Smooth muscle cell (in vitro differentiated cells): ENCODE measurements around the gene OR8H2. TPM values are rescaled to one million over a fixed set of nuclear protein-coding genes. Genes with fewer than 3 reads are reported as not detected.
A peak's percentile ranks its signal among the peaks of the same experiment; 100 is the strongest.
"Not testable (repeated sequence)": the region's sequence is repeated elsewhere in the genome, so short reads cannot be mapped to it uniquely, and the experiment has no call there.

Experiments used
- DNase-seq: peaks from one replicate; lab custom pipeline; 2025; ENCODE audit not compliant: unreplicated experiment; lab: John Stamatoyannopoulos, UW
- H2AFZ ChIP-seq: fragments of 200-600 bp; sonication (generic); 2 replicates; pipeline ENCODE4 v1.6.0; 2016; ENCODE audit warnings: antibody characterized with exemption, low read depth, mild to moderate bottlenecking
- H3F3A ChIP-seq: fragments of 200-600 bp; sonication (generic); 2 replicates; pipeline ENCODE4 v1.6.0; 2017; ENCODE audit warnings: antibody characterized with exemption, low read depth
- H3K27ac ChIP-seq: fragments of 200-600 bp; sonication (generic); 2 replicates; pipeline ENCODE4 v1.5.1; 2016; ENCODE audit warnings: low read depth, mild to moderate bottlenecking
- H3K27me3 ChIP-seq: fragments of 200-600 bp; sonication (generic); 2 replicates; pipeline ENCODE4 v1.6.1; 2016; ENCODE audit warnings: low read depth, mild to moderate bottlenecking
- H3K36me3 ChIP-seq: fragments of 200-600 bp; sonication (generic); 2 replicates; pipeline ENCODE4 v1.5.1; 2016; ENCODE audit warnings: low read depth
- H3K4me1 ChIP-seq: fragments of 200-600 bp; sonication (generic); 2 replicates; pipeline ENCODE4 v1.5.1; 2016; ENCODE audit warnings: low read depth
- H3K4me2 ChIP-seq: fragments of 200-600 bp; sonication (generic); 2 replicates; pipeline ENCODE4 v1.6.0; 2016; ENCODE audit warnings: mild to moderate bottlenecking
- H3K4me3 ChIP-seq: fragments of 200-600 bp; sonication (generic); 2 replicates; pipeline ENCODE4 v1.5.1; 2016; ENCODE audit warnings: mild to moderate bottlenecking
- H3K79me2 ChIP-seq: fragments of 200-600 bp; sonication (generic); 2 replicates; pipeline ENCODE4 v1.6.0; 2016; ENCODE audit warnings: low read depth, mild to moderate bottlenecking
- H3K9ac ChIP-seq: fragments of 200-600 bp; sonication (generic); 2 replicates; pipeline ENCODE4 v1.6.0; 2016; ENCODE audit warnings: low read depth
- H3K9me3 ChIP-seq: fragments of 200-600 bp; sonication (generic); replicated peaks from 2 replicates; pipeline ENCODE4 v1.5.1; 2016; ENCODE audit warnings: low read depth
- H4K20me1 ChIP-seq: fragments of 200-600 bp; sonication (generic); 2 replicates; pipeline ENCODE4 v1.6.0; 2016; ENCODE audit warnings: low read depth
- CTCF ChIP-seq: fragments of 200-600 bp; sonication (generic); IDR thresholded peaks from 2 replicates; pipeline ENCODE4 v1.5.1; 2017; ENCODE audit warnings: borderline replicate concordance, mild to moderate bottlenecking, antibody characterized with exemption; ENCODE audit not compliant: insufficient read depth, poor library complexity, severe bottlenecking
- WGBS: methylation state at CpG from one replicate; pipeline ENCODE4 v1.1.7; 2016; ENCODE audit warnings: low lambda C conversion rate; 5-methylcytosine and 5-hydroxymethylcytosine counted together
- polyA plus RNA-seq: library from polyadenylated mRNA; unstranded; fragments of >200 nt; fragmentation: Nextera tagmentation; extraction: Ambion mirVana; gene quantifications from 2 replicates; pipeline ENCODE4 v1.2.1, GENCODE V29; 2016
- total RNA-seq: library from RNA; depleted of rRNA; stranded (reverse); fragments of >200 nt; gene quantifications from 2 replicates; pipeline ENCODE4 v1.2.3, GENCODE V29; 2014

The OR8H2 gene
- total and polyA plus RNA-seq, 2 experiments from 2014 or later: not detected

- Histone ChIP-seq H4K20me1 (no peaks in the 10 kb centered on the region), H3K9ac (no peak overlapping the region), H3K79me2 (no peaks in the 10 kb centered on the region), H3K4me1 (no peaks in the 10 kb centered on the region), H3K27me3 (no peaks in the 10 kb centered on the region), H2AFZ (no peak overlapping the region), H3K27ac (no peak overlapping the region), H3F3A (no peaks in the 10 kb centered on the region), H3K4me3 (no peak overlapping the region), H3K36me3 (no peaks in the 10 kb centered on the region), H3K4me2 (no peak overlapping the region), H3K9me3 (no peaks in the 10 kb centered on the region)
- no peak for TF ChIP-seq CTCF
- 87% methylated on average over 3 of the region's 3 CpGs for WGBS
- no peak for DNase-seq
These were observed 13.8 kb upstream of the OR8H2 start for GRCh38 chr11:56089697-56090096.

GRCh38 chr11:56093008-56093407 lies 10.5 kb upstream of the OR8H2 start, which contains the start of gene OR8I2:
OR8I2 (plus strand) TSS chr11:56093308; CDS start chr11:56093308, 0 bp downstream.
- H3K9ac ChIP-seq: no peak within 1 kb of the TSS
- no peaks in the 10 kb centered on the region for H3K79me2 ChIP-seq
- no peak within 1 kb of the TSS for H2AFZ ChIP-seq
- no peak for TF ChIP-seq CTCF
- no peak within 1 kb of the TSS for H3K4me3 ChIP-seq
- H3K4me2 ChIP-seq: no peak within 1 kb of the TSS
- no peak for DNase-seq
- H3F3A ChIP-seq: no peaks in the 10 kb centered on the region
- WGBS: 60% methylated on average over 3 of the region's 3 CpGs
- H3K4me1 ChIP-seq: no peaks in the 10 kb centered on the region
- no peaks in the 10 kb centered on the region for H3K27me3 ChIP-seq
- H4K20me1 ChIP-seq: no peaks in the 10 kb centered on the region
- H3K36me3 ChIP-seq: no peaks in the 10 kb centered on the region
- no peaks in the 10 kb centered on the region for H3K9me3 ChIP-seq
- no peak within 1 kb of the TSS for H3K27ac ChIP-seq

DNA sequence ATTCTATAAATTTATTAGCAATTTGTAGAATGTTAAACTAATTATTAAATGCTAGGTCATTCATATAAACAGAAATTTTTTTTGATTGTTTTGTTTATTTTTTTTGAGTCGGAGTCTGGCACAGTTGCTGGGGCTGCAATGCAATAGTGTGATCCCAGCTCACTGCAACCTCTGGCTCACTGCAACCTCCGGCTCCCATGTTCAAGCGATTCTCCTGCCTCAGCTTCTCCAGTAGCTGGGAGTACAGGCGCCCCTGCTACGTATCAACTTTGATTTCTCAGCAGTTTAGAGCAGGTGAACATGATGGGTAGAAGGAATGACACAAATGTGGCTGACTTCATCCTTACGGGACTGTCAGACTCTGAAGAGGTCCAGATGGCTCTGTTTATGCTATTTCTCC lies 18.6 kb downstream of the OR8H2 start, which contains the start of gene OR8H3:
OR8H3 (plus strand) TSS at position 301 of the 400 bp plus-strand sequence; CDS start at position 301, 0 bp downstream.
- no peak for TF ChIP-seq CTCF
- Histone ChIP-seq H3K27ac (no peak within 1 kb of the TSS), H2AFZ (no peak within 1 kb of the TSS), H3K36me3 (no peaks in the 10 kb centered on the region), H3F3A (no peaks in the 10 kb centered on the region), H3K79me2 (no peaks in the 10 kb centered on the region), H3K4me2 (no peak within 1 kb of the TSS), H3K9me3 (no peaks in the 10 kb centered on the region), H3K4me1 (no peaks in the 10 kb centered on the region), H3K4me3 (no peak within 1 kb of the TSS), H4K20me1 (no peaks in the 10 kb centered on the region), H3K9ac (no peak within 1 kb of the TSS), H3K27me3 (no peaks in the 10 kb centered on the region)
- WGBS: 91% methylated on average over 6 of the region's 6 CpGs
- DNase-seq: no peak

GRCh38 chr11:56140151-56140661 lies 36.7 kb downstream of the OR8H2 start, which contains the start of gene OR8J3:
OR8J3 (minus strand) TSS chr11:56140201; CDS start chr11:56137718, 2,483 bp downstream.
- no peaks in the 10 kb centered on the region for H3K79me2 ChIP-seq
- no peak within 1 kb of the TSS for H3K27ac ChIP-seq
- no peaks in the 10 kb centered on the region for H3K27me3 ChIP-seq
- H4K20me1 ChIP-seq: no peaks in the 10 kb centered on the region
- no peak within 1 kb of the TSS for H3K9ac ChIP-seq
- H3K4me2 ChIP-seq: no peak within 1 kb of the TSS
- no peak within 1 kb of the TSS for H3K4me3 ChIP-seq
- H2AFZ ChIP-seq: peak within 1 kb of the TSS; percentile 24
- no peak for DNase-seq
- H3K9me3 ChIP-seq: no peaks in the 10 kb centered on the region
- H3K4me1 ChIP-seq: no peaks in the 10 kb centered on the region
- no peaks in the 10 kb centered on the region for H3K36me3 ChIP-seq
- no peak for TF ChIP-seq CTCF
- H3F3A ChIP-seq: no peaks in the 10 kb centered on the region

GRCh38 chr11:56143681-56144080 lies 40.2 kb downstream of the OR8H2 start:
- not testable (repeated sequence) for H3K4me2 ChIP-seq, H3K36me3 ChIP-seq, H4K20me1 ChIP-seq, H3K4me3 ChIP-seq, H3K27ac ChIP-seq, H3K27me3 ChIP-seq, H2AFZ ChIP-seq, H3F3A ChIP-seq, DNase-seq, H3K9ac ChIP-seq, H3K79me2 ChIP-seq, H3K4me1 ChIP-seq, H3K9me3 ChIP-seq
- 82% methylated on average over 12 of the region's 30 CpGs for WGBS
